MM.1S (cell line): ENCODE data around the gene HOXA2.

Experiments
- EZH2 ChIP-seq: fragments of 300-600 bp; sonication (generic); optimal IDR thresholded peaks from 2 replicates; pipeline ENCODE3; 2017; ENCODE audit warnings: low read depth, mild to moderate bottlenecking, antibody characterized with exemption, low read length, mixed read lengths
- TF ChIP-seq, protein P1 (sequence below): fragments of 300-600 bp; sonication (generic); IDR thresholded peaks from 2 replicates; pipeline ENCODE4 v1.5.1; 2016; ENCODE audit warnings: antibody characterized with exemption, low read length, mixed read lengths

DNA sequence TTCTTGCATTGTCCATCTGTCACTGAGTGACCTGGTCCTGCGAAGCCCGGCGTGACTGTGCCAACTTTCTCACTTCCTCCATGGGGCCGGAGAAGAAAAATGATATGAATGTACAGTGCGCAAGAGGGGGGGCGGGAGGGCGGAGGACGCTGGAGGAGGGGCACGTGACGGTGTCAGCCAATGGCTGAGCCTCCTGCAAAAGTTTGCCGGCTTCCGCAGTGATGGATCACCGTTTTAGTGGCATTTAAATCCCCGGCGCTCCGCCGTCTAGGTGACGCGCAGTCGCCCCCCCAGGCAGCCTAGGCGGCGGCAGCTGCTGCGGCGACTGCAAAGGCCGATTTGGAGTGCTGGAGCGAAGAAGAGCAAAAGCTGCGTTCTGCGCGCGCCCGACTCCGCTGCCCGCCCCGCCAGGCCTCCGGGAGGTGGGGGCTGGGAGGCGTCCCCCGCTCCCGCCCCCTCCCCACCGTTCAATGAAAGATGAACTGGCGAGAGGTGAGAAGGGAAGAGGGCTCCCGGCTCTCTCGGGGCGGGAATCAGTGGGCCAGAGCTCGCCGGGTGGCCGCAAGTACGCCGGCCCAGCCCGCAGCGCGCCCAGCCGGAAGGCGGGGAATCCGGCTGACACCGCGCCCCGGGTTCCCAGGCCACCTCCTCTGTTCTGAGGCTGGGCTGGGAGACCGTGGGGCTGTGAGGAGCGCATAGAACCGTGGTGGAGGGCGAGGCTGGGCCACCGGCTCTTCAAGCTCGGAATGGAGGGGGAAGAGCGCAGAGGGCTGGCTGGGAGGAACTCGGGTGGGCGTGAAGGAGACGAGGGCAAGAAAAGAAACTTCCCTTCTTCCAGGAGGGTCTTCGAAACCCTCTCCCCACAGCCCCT, 6.4 kb downstream of the HOXA2 start, which contains the start of gene HOXA1:
- TF ChIP-seq, protein P1, sequence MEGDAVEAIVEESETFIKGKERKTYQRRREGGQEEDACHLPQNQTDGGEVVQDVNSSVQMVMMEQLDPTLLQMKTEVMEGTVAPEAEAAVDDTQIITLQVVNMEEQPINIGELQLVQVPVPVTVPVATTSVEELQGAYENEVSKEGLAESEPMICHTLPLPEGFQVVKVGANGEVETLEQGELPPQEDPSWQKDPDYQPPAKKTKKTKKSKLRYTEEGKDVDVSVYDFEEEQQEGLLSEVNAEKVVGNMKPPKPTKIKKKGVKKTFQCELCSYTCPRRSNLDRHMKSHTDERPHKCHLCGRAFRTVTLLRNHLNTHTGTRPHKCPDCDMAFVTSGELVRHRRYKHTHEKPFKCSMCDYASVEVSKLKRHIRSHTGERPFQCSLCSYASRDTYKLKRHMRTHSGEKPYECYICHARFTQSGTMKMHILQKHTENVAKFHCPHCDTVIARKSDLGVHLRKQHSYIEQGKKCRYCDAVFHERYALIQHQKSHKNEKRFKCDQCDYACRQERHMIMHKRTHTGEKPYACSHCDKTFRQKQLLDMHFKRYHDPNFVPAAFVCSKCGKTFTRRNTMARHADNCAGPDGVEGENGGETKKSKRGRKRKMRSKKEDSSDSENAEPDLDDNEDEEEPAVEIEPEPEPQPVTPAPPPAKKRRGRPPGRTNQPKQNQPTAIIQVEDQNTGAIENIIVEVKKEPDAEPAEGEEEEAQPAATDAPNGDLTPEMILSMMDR = no peak
- no peak for TF ChIP-seq EZH2
